Prostate gland (tissue), 2 donors: ENCODE results near the gene DIS3L2.

ENCODE experiments used
- CTCF ChIP-seq, 4 experiments: fragments of 200-600 bp in 2 of 4; fragments of 450-650 bp in 2 of 4; sonication (generic) in 2 of 4; IDR thresholded peaks; 1 replicate in 3 of 4; 2 replicates in 1 of 4; pipeline ENCODE4 v1.5.1; 2016 to 2019; ENCODE audit warnings: antibody characterized with exemption in 4 of 4, mild to moderate bottlenecking in 2 of 4, moderate library complexity in 2 of 4
- POLR2AphosphoS5 ChIP-seq: sonication (generic); formaldehyde crosslinking; IDR thresholded peaks from one replicate; pipeline ENCODE4 v1.6.1; 2017; ENCODE audit warnings: antibody characterized with exemption

- no peak for TF ChIP-seq CTCF (IDR thresholded peaks at IDR 0.05)
- TF ChIP-seq POLR2AphosphoS5, result no peak
These were observed 411.0 kb downstream of the DIS3L2 start for GRCh38 chr2:232372231-232373208.
